GM23338 (cell line): Measurements from ENCODE around the gene PPP6R1. TPM values are rescaled to one million over a fixed set of nuclear protein-coding genes. Genes with fewer than 3 reads are reported as not detected.
A peak's percentile ranks its signal among the peaks of the same experiment; 100 is the strongest.

Source experiments
- ATAC-seq: fragments of 200-7000 bp; cut with Tn5 transposase; 3 replicates; pipeline ENCODE4 v1.9.1; 2020
- DNase-seq: peaks from one replicate; pipeline ENCODE4 v3.0.0-alpha.2; 2015; ENCODE audit warnings: low spot score
- H2AFZ ChIP-seq: fragments of 200-600 bp; sonication (generic); 2 replicates; pipeline ENCODE4 v1.8.0; 2016; ENCODE audit warnings: antibody characterized with exemption, mild to moderate bottlenecking, moderate library complexity
- H3F3A ChIP-seq: fragments of 200-600 bp; sonication (generic); replicated peaks from 2 replicates; pipeline ENCODE4 v1.8.0; 2017; ENCODE audit warnings: antibody characterized with exemption, mixed run types, low read depth
- H3K27ac ChIP-seq: fragments of 200-600 bp; sonication (generic); 2 replicates; pipeline ENCODE4 v1.6.1; 2016; ENCODE audit warnings: low read depth
- H3K27me3 ChIP-seq: fragments of 200-600 bp; sonication (generic); 2 replicates; pipeline ENCODE4 v1.8.0; 2016; ENCODE audit warnings: mild to moderate bottlenecking, mixed run types, moderate library complexity; ENCODE audit not compliant: insufficient read depth
- H3K36me3 ChIP-seq: fragments of 200-600 bp; sonication (generic); 2 replicates; pipeline ENCODE4 v1.8.0; 2016; ENCODE audit warnings: mild to moderate bottlenecking; ENCODE audit not compliant: insufficient read depth
- H3K4me1 ChIP-seq: fragments of 200-600 bp; sonication (generic); 2 replicates; pipeline ENCODE4 v1.8.0; 2016; ENCODE audit warnings: mild to moderate bottlenecking, moderate library complexity; ENCODE audit not compliant: insufficient read depth
- H3K4me2 ChIP-seq: fragments of 200-600 bp; sonication (generic); 2 replicates; pipeline ENCODE4 v1.7.1; 2017; ENCODE audit warnings: mixed run types
- H3K4me3 ChIP-seq: fragments of 200-600 bp; sonication (generic); 2 replicates; pipeline ENCODE4 v1.6.1; 2016; ENCODE audit warnings: mixed run types
- H3K79me2 ChIP-seq: fragments of 200-600 bp; sonication (generic); replicated peaks from 2 replicates; pipeline ENCODE4 v1.8.0; 2017; ENCODE audit warnings: mild to moderate bottlenecking; ENCODE audit not compliant: insufficient read depth
- H3K9me2 ChIP-seq: fragments of 200-600 bp; sonication (generic); 2 replicates; pipeline ENCODE4 v1.8.0; 2017; ENCODE audit not compliant: insufficient read depth
- H4K20me1 ChIP-seq: fragments of 200-600 bp; sonication (generic); replicated peaks from 2 replicates; pipeline ENCODE4 v1.8.0; 2017; ENCODE audit warnings: mild to moderate bottlenecking; ENCODE audit not compliant: insufficient read depth
- H3K27ac Mint-ChIP-seq: 2 replicates; pipeline ENCODE4 v1.8.0; 2020; ENCODE audit warnings: inconsistent platforms, mild to moderate bottlenecking, moderate library complexity, mixed read lengths
- H3K27me3 Mint-ChIP-seq: 3 replicates; pipeline ENCODE4 v1.8.0; 2022; ENCODE audit warnings: low read depth, mild to moderate bottlenecking, moderate library complexity, mixed read lengths, inconsistent platforms; ENCODE audit not compliant: insufficient read depth, poor library complexity
- H3K36me3 Mint-ChIP-seq: 3 replicates; pipeline ENCODE4 v1.8.0; 2021; ENCODE audit warnings: low read depth, mild to moderate bottlenecking, inconsistent platforms, moderate library complexity, mixed read lengths
- H3K4me1 Mint-ChIP-seq: 3 replicates; pipeline ENCODE4 v1.8.0; 2020; ENCODE audit warnings: mild to moderate bottlenecking, inconsistent platforms, mixed read lengths
- H3K4me3 Mint-ChIP-seq: 3 replicates; pipeline ENCODE4 v1.8.0; 2021; ENCODE audit warnings: moderate library complexity, mild to moderate bottlenecking, inconsistent platforms, mixed read lengths
- H3K9me3 Mint-ChIP-seq: 3 replicates; pipeline ENCODE4 v1.8.0; 2020; ENCODE audit warnings: moderate library complexity, mild to moderate bottlenecking, inconsistent platforms, mixed read lengths
- CREB1 ChIP-seq: fragments of 250-450 bp; sonication (Bioruptor Pico); IDR thresholded peaks from 2 replicates; pipeline ENCODE4 v1.5.0; 2020; ENCODE audit warnings: low read depth, mild to moderate bottlenecking, moderate library complexity
- polyA plus RNA-seq: library from polyadenylated mRNA; unstranded; fragments of >200 nt; fragmentation: Nextera tagmentation; extraction: Ambion mirVana; gene quantifications from 2 replicates; pipeline ENCODE4 v1.2.1, GENCODE V29; 2016
- total RNA-seq: library from RNA; depleted of rRNA; stranded (reverse); fragments of >200 nt; shearing (Covaris generic); gene quantifications from 2 replicates; pipeline ENCODE4 v1.2.3, GENCODE V29; 2014
- TF ChIP-seq, protein P1 (sequence below), 2 experiments: fragments of 200-600 bp in 1 of 2; sonication (generic) in 1 of 2; conservative IDR thresholded peaks; 2 replicates each; pipeline versions ENCODE4 v1.5.1 to v1.6.1; 2016 to 2017; ENCODE audit warnings: antibody characterized with exemption in 2 of 2, low read depth in 2 of 2, mild to moderate bottlenecking in 2 of 2, moderate library complexity in 1 of 2
- TF ChIP-seq, protein P2 (sequence below): fragments of 250-450 bp; sonication (Bioruptor Pico); IDR thresholded peaks from 2 replicates; pipeline ENCODE4 v1.5.0; 2020; ENCODE audit warnings: mild to moderate bottlenecking, moderate library complexity
- TF ChIP-seq, protein P3 (sequence below): IDR thresholded peaks from 2 replicates; pipeline ENCODE4 v1.6.1; 2016; ENCODE audit warnings: antibody characterized with exemption

Gene PPP6R1
- total and polyA plus RNA-seq, 2 experiments from 2014 or later, result 22.2 to 70.8 TPM

DNA sequence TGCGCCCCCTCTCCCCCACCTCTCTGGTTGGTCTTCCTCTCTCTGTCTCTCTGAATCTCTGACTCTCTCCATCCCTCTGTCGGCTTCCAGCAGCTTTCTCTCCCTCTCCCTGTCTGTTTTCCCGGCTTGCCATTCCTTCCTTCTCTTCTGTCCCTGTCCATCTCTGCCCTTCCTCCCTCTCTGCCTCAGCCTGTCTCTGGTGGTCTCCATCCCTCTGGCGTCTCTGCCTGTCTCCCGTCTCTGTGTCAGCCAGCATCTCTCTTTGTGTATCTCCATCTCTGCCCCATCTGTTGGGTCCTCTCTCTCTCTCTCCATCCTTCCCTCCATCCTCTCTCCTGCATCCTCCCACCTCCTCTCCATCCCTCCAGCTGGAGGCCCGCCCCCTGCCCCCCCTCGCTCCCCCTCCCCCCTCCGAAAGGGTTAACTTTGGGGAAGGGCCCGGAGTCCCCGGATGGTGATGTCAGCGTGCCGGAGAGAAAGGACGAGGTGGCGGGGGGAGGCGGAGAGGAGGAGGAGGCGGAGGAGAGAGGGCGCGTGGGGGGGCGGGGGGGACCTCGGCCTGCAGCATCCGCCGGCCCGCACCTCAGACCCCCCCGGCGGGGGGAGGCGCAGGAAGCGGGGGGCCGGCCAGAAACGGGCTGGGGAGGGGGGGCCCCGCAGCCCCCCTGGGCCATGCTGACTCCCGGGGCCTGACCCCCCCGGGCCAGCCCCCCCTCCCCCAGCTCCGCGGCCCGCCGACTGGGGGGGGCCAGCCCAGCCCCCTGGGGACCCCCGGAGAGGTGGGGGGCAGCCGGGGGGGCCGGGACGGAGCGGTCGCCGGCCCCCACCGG lies 24.9 kb upstream of the PPP6R1 start, which contains the start of gene BRSK1:
Gene BRSK1, plus strand, starts transcription at position 450 of the 830 bp plus-strand sequence. CDS start 446 bp downstream, outside the sequence.
- H3K79me2 ChIP-seq, result peaks cover 12% of the 10 kb centered on the region; the same call in 1 of the 2 replicates
- no peak within 1 kb of the TSS for H3K27ac ChIP-seq
- H3K4me3 ChIP-seq, result peak within 1 kb of the TSS; percentile 56
- TF ChIP-seq, protein P1, sequence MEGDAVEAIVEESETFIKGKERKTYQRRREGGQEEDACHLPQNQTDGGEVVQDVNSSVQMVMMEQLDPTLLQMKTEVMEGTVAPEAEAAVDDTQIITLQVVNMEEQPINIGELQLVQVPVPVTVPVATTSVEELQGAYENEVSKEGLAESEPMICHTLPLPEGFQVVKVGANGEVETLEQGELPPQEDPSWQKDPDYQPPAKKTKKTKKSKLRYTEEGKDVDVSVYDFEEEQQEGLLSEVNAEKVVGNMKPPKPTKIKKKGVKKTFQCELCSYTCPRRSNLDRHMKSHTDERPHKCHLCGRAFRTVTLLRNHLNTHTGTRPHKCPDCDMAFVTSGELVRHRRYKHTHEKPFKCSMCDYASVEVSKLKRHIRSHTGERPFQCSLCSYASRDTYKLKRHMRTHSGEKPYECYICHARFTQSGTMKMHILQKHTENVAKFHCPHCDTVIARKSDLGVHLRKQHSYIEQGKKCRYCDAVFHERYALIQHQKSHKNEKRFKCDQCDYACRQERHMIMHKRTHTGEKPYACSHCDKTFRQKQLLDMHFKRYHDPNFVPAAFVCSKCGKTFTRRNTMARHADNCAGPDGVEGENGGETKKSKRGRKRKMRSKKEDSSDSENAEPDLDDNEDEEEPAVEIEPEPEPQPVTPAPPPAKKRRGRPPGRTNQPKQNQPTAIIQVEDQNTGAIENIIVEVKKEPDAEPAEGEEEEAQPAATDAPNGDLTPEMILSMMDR (conservative IDR thresholded peaks at IDR 0.05; ENCODE audit: low read depth in 2 of 2), result no peak
- TF ChIP-seq, protein P2, sequence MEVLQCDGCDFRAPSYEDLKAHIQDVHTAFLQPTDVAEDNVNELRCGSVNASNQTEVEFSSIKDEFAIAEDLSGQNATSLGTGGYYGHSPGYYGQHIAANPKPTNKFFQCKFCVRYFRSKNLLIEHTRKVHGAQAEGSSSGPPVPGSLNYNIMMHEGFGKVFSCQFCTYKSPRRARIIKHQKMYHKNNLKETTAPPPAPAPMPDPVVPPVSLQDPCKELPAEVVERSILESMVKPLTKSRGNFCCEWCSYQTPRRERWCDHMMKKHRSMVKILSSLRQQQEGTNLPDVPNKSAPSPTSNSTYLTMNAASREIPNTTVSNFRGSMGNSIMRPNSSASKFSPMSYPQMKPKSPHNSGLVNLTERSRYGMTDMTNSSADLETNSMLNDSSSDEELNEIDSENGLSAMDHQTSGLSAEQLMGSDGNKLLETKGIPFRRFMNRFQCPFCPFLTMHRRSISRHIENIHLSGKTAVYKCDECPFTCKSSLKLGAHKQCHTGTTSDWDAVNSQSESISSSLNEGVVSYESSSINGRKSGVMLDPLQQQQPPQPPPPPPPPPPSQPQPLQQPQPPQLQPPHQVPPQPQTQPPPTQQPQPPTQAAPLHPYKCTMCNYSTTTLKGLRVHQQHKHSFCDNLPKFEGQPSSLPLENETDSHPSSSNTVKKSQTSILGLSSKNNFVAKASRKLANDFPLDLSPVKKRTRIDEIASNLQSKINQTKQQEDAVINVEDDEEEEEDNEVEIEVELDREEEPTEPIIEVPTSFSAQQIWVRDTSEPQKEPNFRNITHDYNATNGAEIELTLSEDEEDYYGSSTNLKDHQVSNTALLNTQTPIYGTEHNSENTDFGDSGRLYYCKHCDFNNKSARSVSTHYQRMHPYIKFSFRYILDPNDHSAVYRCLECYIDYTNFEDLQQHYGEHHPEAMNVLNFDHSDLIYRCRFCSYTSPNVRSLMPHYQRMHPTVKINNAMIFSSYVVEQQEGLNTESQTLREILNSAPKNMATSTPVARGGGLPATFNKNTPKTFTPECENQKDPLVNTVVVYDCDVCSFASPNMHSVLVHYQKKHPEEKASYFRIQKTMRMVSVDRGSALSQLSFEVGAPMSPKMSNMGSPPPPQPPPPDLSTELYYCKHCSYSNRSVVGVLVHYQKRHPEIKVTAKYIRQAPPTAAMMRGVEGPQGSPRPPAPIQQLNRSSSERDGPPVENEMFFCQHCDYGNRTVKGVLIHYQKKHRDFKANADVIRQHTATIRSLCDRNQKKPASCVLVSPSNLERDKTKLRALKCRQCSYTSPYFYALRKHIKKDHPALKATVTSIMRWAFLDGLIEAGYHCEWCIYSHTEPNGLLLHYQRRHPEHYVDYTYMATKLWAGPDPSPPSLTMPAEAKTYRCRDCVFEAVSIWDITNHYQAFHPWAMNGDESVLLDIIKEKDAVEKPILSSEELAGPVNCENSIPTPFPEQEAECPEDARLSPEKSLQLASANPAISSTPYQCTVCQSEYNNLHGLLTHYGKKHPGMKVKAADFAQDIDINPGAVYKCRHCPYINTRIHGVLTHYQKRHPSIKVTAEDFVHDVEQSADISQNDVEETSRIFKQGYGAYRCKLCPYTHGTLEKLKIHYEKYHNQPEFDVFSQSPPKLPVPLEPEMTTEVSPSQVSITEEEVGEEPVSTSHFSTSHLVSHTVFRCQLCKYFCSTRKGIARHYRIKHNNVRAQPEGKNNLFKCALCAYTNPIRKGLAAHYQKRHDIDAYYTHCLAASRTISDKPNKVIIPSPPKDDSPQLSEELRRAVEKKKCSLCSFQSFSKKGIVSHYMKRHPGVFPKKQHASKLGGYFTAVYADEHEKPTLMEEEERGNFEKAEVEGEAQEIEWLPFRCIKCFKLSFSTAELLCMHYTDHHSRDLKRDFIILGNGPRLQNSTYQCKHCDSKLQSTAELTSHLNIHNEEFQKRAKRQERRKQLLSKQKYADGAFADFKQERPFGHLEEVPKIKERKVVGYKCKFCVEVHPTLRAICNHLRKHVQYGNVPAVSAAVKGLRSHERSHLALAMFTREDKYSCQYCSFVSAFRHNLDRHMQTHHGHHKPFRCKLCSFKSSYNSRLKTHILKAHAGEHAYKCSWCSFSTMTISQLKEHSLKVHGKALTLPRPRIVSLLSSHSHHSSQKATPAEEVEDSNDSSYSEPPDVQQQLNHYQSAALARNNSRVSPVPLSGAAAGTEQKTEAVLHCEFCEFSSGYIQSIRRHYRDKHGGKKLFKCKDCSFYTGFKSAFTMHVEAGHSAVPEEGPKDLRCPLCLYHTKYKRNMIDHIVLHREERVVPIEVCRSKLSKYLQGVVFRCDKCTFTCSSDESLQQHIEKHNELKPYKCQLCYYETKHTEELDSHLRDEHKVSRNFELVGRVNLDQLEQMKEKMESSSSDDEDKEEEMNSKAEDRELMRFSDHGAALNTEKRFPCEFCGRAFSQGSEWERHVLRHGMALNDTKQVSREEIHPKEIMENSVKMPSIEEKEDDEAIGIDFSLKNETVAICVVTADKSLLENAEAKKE, result no peak
- TF ChIP-seq CREB1 (CRISPR knock-in tag), result peak; percentile 39; the same call in 1 of the 2 replicates
- TF ChIP-seq, protein P3, sequence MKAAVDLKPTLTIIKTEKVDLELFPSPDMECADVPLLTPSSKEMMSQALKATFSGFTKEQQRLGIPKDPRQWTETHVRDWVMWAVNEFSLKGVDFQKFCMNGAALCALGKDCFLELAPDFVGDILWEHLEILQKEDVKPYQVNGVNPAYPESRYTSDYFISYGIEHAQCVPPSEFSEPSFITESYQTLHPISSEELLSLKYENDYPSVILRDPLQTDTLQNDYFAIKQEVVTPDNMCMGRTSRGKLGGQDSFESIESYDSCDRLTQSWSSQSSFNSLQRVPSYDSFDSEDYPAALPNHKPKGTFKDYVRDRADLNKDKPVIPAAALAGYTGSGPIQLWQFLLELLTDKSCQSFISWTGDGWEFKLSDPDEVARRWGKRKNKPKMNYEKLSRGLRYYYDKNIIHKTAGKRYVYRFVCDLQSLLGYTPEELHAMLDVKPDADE, result no peak
- no peaks in the 10 kb centered on the region for H3K36me3 ChIP-seq
- no peaks in the 10 kb centered on the region for H3K9me2 ChIP-seq
- H3K4me1 ChIP-seq, result peaks cover 18% of the 10 kb centered on the region
- H4K20me1 ChIP-seq, result peaks cover 3% of the 10 kb centered on the region; the same call in 1 of the 2 replicates
- no peaks in the 10 kb centered on the region for H3K27me3 ChIP-seq
- H3F3A ChIP-seq, result peaks cover 25% of the 10 kb centered on the region
- DNase-seq (peak; percentile 95), ATAC-seq (peak; percentile 7)
- H3K27ac Mint-ChIP-seq, result no peak within 1 kb of the TSS
- peak within 1 kb of the TSS; percentile 93 for H2AFZ ChIP-seq
- H3K9me3 Mint-ChIP-seq, result no peaks in the 10 kb centered on the region
- peak within 1 kb of the TSS; percentile 80 for H3K4me2 ChIP-seq
- H3K36me3 Mint-ChIP-seq, result peaks cover 11% of the 10 kb centered on the region
- H3K4me1 Mint-ChIP-seq, result peaks cover 28% of the 10 kb centered on the region
- peaks cover 24% of the 10 kb centered on the region for H3K27me3 Mint-ChIP-seq
- H3K4me3 Mint-ChIP-seq, result peak within 1 kb of the TSS; percentile 74
